WTC11 (cell line): ENCODE data around the gene NPY1R. TPM values are rescaled to one million over a fixed set of nuclear protein-coding genes. Genes with fewer than 3 reads are reported as not detected.

Experiments
- ATAC-seq: fragments of 200-7000 bp; cut with Tn5 transposase; 2 replicates; pipeline ENCODE4 v1.10.0; 2021; ENCODE audit warnings: mild to moderate bottlenecking, moderate library complexity
- CTCF ChIA-PET: fragments of 300-600 bp; sonication (Branson Sonifier 250); formaldehyde crosslinking; loops from one replicate; lab custom pipeline; 2021; ENCODE audit warnings: antibody characterized with exemption; lab: Charles Lee
- POLR2A ChIA-PET: fragments of 350-600 bp; sonication (Branson Sonifier 250); formaldehyde crosslinking; loops from one replicate; lab custom pipeline; 2021; ENCODE audit warnings: antibody characterized with exemption; lab: Charles Lee
- DNase-seq: peaks from one replicate; pipeline ENCODE4 v3.0.0; 2021; ENCODE audit warnings: low spot score
- H3K27ac Mint-ChIP-seq: 2 replicates; pipeline ENCODE4 v1.8.0; 2021; ENCODE audit warnings: mixed read lengths
- H3K27me3 Mint-ChIP-seq: 2 replicates; pipeline ENCODE4 v1.8.0; 2021; ENCODE audit warnings: low read depth, mild to moderate bottlenecking, moderate library complexity, mixed read lengths
- H3K36me3 Mint-ChIP-seq: 2 replicates; pipeline ENCODE4 v1.8.0; 2021; ENCODE audit warnings: mixed read lengths
- H3K4me1 Mint-ChIP-seq: 2 replicates; pipeline ENCODE4 v1.8.0; 2022; ENCODE audit warnings: mixed read lengths
- H3K4me3 Mint-ChIP-seq: 2 replicates; pipeline ENCODE4 v1.8.0; 2021; ENCODE audit warnings: mild to moderate bottlenecking, moderate library complexity, mixed read lengths
- H3K9me3 Mint-ChIP-seq: 2 replicates; pipeline ENCODE4 v1.8.0; 2021; ENCODE audit warnings: mixed read lengths
- CDX4 ChIP-seq: fragments of 250-450 bp; sonication (Bioruptor Pico); IDR thresholded peaks from 2 replicates; pipeline ENCODE4 v1.9.0; 2021; ENCODE audit warnings: moderate library complexity, mild to moderate bottlenecking, inconsistent platforms, borderline replicate concordance
- E2F5 ChIP-seq: sonication (generic); formaldehyde crosslinking; IDR thresholded peaks from 2 replicates; pipeline ENCODE4 v1.8.1; 2022; ENCODE audit warnings: mild to moderate bottlenecking, moderate library complexity, missing genetic modification reagents
- EMX1 ChIP-seq: fragments of 250-450 bp; sonication (Bioruptor Pico); IDR thresholded peaks from 2 replicates; pipeline ENCODE4 v1.8.0; 2021; ENCODE audit warnings: mild to moderate bottlenecking
- ETV6 ChIP-seq: sonication (generic); formaldehyde crosslinking; IDR thresholded peaks from 2 replicates; pipeline ENCODE4 v1.8.1; 2022; ENCODE audit warnings: mild to moderate bottlenecking, missing genetic modification reagents
- FOXJ3 ChIP-seq: sonication (generic); formaldehyde crosslinking; IDR thresholded peaks from 2 replicates; pipeline ENCODE4 v1.9.0; 2021; ENCODE audit warnings: missing genetic modification reagents, mild to moderate bottlenecking, borderline replicate concordance
- FOXK1 ChIP-seq: sonication (generic); formaldehyde crosslinking; IDR thresholded peaks from 2 replicates; pipeline ENCODE4 v1.8.0; 2022; ENCODE audit warnings: mild to moderate bottlenecking, moderate library complexity, missing genetic modification reagents
- GTF2I ChIP-seq: fragments of 250-450 bp; sonication (Bioruptor Pico); conservative IDR thresholded peaks from 2 replicates; pipeline ENCODE4 v1.4.0; 2021; ENCODE audit warnings: mild to moderate bottlenecking
- NFATC4 ChIP-seq: fragments of 250-450 bp; sonication (Bioruptor Pico); IDR thresholded peaks from 2 replicates; pipeline ENCODE4 v1.9.0; 2021; ENCODE audit warnings: mild to moderate bottlenecking
- PREB ChIP-seq: sonication (generic); formaldehyde crosslinking; IDR thresholded peaks from 2 replicates; pipeline ENCODE4 v1.8.1; 2022; ENCODE audit warnings: mild to moderate bottlenecking, missing genetic modification reagents, moderate library complexity, borderline replicate concordance
- TCF7 ChIP-seq: sonication (generic); formaldehyde crosslinking; IDR thresholded peaks from 2 replicates; pipeline ENCODE4 v1.8.0; 2022; ENCODE audit warnings: mild to moderate bottlenecking, low read depth, missing genetic modification reagents, moderate library complexity
- ZNF121 ChIP-seq: sonication (generic); formaldehyde crosslinking; IDR thresholded peaks from 2 replicates; pipeline ENCODE4 v1.8.0; 2023; ENCODE audit warnings: missing genetic modification reagents
- ZNF138 ChIP-seq: sonication (generic); formaldehyde crosslinking; conservative IDR thresholded peaks from 2 replicates; pipeline ENCODE4 v1.8.1; 2022; ENCODE audit warnings: mild to moderate bottlenecking, moderate library complexity, missing genetic modification reagents
- ZNF317 ChIP-seq: sonication (generic); formaldehyde crosslinking; IDR thresholded peaks from 2 replicates; pipeline ENCODE4 v1.8.1; 2023; ENCODE audit warnings: low read depth, mild to moderate bottlenecking, moderate library complexity, missing genetic modification reagents, borderline replicate concordance
- ZNF396 ChIP-seq: fragments of 250-450 bp; sonication (Bioruptor Pico); IDR thresholded peaks from 2 replicates; pipeline ENCODE4 v1.8.0; 2021; ENCODE audit warnings: mild to moderate bottlenecking, moderate library complexity, borderline replicate concordance
- total RNA-seq: library from RNA; stranded (reverse); gene quantifications from 3 replicates; pipeline ENCODE4 v1.2.3, GENCODE V29; 2021
- TF ChIP-seq, protein P1 (sequence below): sonication (generic); formaldehyde crosslinking; IDR thresholded peaks from 2 replicates; pipeline ENCODE4 v1.8.0; 2023; ENCODE audit warnings: mild to moderate bottlenecking, missing genetic modification reagents
- TF ChIP-seq, protein P2 (sequence below): sonication (generic); formaldehyde crosslinking; IDR thresholded peaks from 2 replicates; pipeline ENCODE4 v1.8.0; 2023; ENCODE audit warnings: missing genetic modification reagents
- TF ChIP-seq, protein P3 (sequence below): sonication (generic); formaldehyde crosslinking; IDR thresholded peaks from 2 replicates; pipeline ENCODE4 v1.8.1; 2022; ENCODE audit warnings: missing genetic modification reagents, borderline replicate concordance
- TF ChIP-seq, protein P4 (sequence below): sonication (generic); formaldehyde crosslinking; IDR thresholded peaks from 2 replicates; pipeline ENCODE4 v1.8.0; 2022; ENCODE audit warnings: mild to moderate bottlenecking, missing genetic modification reagents
- TF ChIP-seq, protein P5 (sequence below): sonication (generic); formaldehyde crosslinking; IDR thresholded peaks from 2 replicates; pipeline ENCODE4 v1.8.1; 2022; ENCODE audit warnings: low read depth, missing genetic modification reagents, borderline replicate concordance

NPY1R gene
- total RNA-seq, 1 experiment from 2014 or later = 18.0 TPM

DNA sequence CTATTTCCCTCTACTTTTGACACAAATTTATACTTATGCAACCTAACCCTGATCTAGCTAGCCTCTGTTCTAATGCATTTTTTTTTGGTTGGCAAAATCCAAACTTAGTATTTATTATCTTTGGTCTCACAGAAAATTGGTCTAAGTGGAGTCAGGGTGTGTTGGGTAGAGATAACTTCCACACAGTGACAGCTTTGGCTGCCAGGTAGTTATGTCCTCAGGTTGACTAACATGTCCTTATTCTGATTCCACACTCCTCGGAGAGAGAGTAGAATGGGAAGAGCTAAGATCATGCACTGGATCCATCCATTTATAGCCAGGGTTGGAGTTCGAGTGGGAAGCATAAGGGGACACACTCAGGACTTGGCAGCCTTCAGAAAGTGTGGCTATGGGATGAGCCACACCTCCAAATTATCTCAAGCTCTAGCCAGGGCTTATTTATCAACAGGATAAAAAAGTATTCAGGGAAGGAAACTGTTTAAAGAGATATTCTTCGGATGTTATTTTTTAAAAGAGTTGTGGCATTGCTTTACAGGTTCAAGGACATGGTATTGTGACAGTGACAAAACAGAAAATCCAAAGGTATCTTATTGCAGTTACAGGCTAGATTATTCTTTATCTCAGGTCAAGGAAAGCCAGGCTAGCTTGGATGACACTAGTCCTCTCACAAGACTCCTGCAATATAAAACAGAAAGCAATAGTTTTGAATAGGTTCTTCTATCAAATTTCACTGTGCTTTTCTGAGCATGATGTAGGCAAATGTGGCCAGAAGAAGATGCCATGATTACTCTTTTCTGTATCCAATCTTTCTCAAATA is 51.5 kb downstream of the NPY1R start:
- Mint-ChIP-seq H3K9me3 (peaks cover 13% of the 10 kb centered on the region), H3K4me1 (peaks cover 4% of the 10 kb centered on the region), H3K27me3 (no peaks in the 10 kb centered on the region), H3K36me3 (no peaks in the 10 kb centered on the region), H3K27ac (no peak overlapping the region), H3K4me3 (no peak overlapping the region)
- ChIA-PET CTCF (interaction anchor here (1.0 kb wide), 1 partner anchor 52 kb away, joined by 4 read pairs; the partner anchor contains the start of gene NPY1R), POLR2A (no interaction called here)
- TF ChIP-seq ETV6 (CRISPR knock-in tag) = no peak
- TF ChIP-seq, protein P1, sequence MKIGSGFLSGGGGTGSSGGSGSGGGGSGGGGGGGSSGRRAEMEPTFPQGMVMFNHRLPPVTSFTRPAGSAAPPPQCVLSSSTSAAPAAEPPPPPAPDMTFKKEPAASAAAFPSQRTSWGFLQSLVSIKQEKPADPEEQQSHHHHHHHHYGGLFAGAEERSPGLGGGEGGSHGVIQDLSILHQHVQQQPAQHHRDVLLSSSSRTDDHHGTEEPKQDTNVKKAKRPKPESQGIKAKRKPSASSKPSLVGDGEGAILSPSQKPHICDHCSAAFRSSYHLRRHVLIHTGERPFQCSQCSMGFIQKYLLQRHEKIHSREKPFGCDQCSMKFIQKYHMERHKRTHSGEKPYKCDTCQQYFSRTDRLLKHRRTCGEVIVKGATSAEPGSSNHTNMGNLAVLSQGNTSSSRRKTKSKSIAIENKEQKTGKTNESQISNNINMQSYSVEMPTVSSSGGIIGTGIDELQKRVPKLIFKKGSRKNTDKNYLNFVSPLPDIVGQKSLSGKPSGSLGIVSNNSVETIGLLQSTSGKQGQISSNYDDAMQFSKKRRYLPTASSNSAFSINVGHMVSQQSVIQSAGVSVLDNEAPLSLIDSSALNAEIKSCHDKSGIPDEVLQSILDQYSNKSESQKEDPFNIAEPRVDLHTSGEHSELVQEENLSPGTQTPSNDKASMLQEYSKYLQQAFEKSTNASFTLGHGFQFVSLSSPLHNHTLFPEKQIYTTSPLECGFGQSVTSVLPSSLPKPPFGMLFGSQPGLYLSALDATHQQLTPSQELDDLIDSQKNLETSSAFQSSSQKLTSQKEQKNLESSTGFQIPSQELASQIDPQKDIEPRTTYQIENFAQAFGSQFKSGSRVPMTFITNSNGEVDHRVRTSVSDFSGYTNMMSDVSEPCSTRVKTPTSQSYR = no peak
- no peak for TF ChIP-seq CDX4
- TF ChIP-seq, protein P2, sequence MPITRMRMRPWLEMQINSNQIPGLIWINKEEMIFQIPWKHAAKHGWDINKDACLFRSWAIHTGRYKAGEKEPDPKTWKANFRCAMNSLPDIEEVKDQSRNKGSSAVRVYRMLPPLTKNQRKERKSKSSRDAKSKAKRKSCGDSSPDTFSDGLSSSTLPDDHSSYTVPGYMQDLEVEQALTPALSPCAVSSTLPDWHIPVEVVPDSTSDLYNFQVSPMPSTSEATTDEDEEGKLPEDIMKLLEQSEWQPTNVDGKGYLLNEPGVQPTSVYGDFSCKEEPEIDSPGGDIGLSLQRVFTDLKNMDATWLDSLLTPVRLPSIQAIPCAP = no peak
- TF ChIP-seq, protein P3, sequence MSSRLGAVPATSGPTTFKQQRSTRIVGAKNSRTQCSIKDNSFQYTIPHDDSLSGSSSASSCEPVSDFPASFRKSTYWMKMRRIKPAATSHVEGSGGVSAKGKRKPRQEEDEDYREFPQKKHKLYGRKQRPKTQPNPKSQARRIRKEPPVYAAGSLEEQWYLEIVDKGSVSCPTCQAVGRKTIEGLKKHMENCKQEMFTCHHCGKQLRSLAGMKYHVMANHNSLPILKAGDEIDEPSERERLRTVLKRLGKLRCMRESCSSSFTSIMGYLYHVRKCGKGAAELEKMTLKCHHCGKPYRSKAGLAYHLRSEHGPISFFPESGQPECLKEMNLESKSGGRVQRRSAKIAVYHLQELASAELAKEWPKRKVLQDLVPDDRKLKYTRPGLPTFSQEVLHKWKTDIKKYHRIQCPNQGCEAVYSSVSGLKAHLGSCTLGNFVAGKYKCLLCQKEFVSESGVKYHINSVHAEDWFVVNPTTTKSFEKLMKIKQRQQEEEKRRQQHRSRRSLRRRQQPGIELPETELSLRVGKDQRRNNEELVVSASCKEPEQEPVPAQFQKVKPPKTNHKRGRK = no peak
- TF ChIP-seq NFATC4 (CRISPR knock-in tag) = no peak
- TF ChIP-seq, protein P4, sequence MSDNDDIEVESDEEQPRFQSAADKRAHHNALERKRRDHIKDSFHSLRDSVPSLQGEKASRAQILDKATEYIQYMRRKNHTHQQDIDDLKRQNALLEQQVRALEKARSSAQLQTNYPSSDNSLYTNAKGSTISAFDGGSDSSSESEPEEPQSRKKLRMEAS (CRISPR knock-in tag) = no peak
- TF ChIP-seq TCF7 (CRISPR knock-in tag) = no peak
- no peak for TF ChIP-seq E2F5 (CRISPR knock-in tag)
- TF ChIP-seq ZNF317 (CRISPR knock-in tag) = no peak
- no peak for TF ChIP-seq EMX1
- no peak for TF ChIP-seq FOXJ3 (CRISPR knock-in tag)
- TF ChIP-seq PREB (CRISPR knock-in tag) = no peak
- TF ChIP-seq ZNF121 = no peak
- TF ChIP-seq ZNF138 = no peak
- TF ChIP-seq GTF2I = no peak
- DNase-seq = no peak
- no peak for ATAC-seq

GRCh38 chr4:163279713-163280112 is 52.7 kb downstream of the NPY1R start:
- Mint-ChIP-seq H3K4me3 (no peak overlapping the region), H3K9me3 (peaks cover 13% of the 10 kb centered on the region), H3K36me3 (no peaks in the 10 kb centered on the region), H3K27me3 (no peaks in the 10 kb centered on the region), H3K4me1 (peaks cover 4% of the 10 kb centered on the region)
- no peak for DNase-seq
- ATAC-seq = no peak
- CTCF ChIA-PET = interaction anchor here (1.0 kb wide), 1 partner anchor 76 kb away, joined by 3 read pairs; no protein-coding TSS in a partner anchor
- POLR2A ChIA-PET = no interaction called here
- TF ChIP-seq, protein P5, sequence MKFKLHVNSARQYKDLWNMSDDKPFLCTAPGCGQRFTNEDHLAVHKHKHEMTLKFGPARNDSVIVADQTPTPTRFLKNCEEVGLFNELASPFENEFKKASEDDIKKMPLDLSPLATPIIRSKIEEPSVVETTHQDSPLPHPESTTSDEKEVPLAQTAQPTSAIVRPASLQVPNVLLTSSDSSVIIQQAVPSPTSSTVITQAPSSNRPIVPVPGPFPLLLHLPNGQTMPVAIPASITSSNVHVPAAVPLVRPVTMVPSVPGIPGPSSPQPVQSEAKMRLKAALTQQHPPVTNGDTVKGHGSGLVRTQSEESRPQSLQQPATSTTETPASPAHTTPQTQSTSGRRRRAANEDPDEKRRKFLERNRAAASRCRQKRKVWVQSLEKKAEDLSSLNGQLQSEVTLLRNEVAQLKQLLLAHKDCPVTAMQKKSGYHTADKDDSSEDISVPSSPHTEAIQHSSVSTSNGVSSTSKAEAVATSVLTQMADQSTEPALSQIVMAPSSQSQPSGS (CRISPR knock-in tag) = no peak
- TF ChIP-seq ZNF396 (CRISPR knock-in tag) = no peak
- no peak for TF ChIP-seq FOXK1 (CRISPR knock-in tag)
- TF ChIP-seq ZNF121 = no peak
- TF ChIP-seq, all 79 proteins: peak for 0
- peak overlapping the region; percentile 67; the same call in 1 of the 2 replicates for H3K27ac Mint-ChIP-seq
